Measurements from ENCODE around the gene ACTR1B.
A peak's percentile ranks its signal among the peaks of the same experiment; 100 is the strongest.
"Not testable (repeated sequence)": the region's sequence is repeated elsewhere in the genome, so short reads cannot be mapped to it uniquely, and the experiment has no call there.

The ACTR1B gene

DNA sequence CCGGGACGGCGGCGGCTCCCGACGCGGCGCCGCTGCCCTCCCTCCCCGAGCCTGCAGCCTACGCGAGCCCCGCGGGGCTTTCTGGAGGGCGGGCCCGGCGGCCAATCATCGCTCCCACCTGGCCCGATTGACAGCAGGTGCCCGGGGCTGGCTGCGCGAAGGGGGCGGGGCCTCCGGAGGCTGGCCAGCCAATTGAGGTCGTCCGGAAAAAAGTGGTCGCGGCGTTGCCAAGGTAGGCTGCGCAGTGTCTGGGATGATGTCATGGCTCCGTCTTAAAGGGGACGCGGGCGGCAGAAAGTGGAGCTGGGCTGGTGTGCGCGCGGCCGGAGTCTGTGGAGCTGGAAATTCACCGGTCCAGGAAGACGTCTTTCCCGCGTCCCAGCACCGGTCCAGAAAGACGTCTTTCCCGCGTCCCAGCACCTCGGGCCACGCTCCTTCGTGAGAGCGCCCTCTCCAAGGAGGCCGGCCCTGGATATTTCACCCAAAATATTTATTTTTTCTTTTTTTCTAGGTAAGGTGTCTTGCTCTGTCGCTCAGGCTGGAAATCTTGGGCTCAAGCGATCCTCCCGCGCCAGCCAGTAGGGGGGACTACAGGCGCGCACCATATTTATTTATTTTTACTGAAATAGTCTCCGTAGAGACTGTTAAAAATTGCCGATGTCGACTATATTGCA is at the start of gene ACTR1B:
TSS of gene ACTR1B (minus strand) at position 83 of the 674 bp plus-strand sequence. CDS start 154 bp downstream, outside the sequence.
- no peaks in the 10 kb centered on the region for H3K9me3 ChIP-seq (ENCODE audit: insufficient read depth, low read depth, low read length)
- no peaks in the 10 kb centered on the region for H3K9me2 ChIP-seq (replicated peaks; ENCODE audit: low read depth, low read length)
- H3K4me2 ChIP-seq (ENCODE audit: low read depth, low read length, poor library complexity, severe bottlenecking) = peak within 1 kb of the TSS; percentile 91
- H3K79me2 ChIP-seq (ENCODE audit: insufficient read depth, low read length) = peaks cover 46% of the 10 kb centered on the region
- H3K36me3 ChIP-seq (ENCODE audit: insufficient read depth, low read length) = no peaks in the 10 kb centered on the region; the same call in 1 of the 2 replicates
- H3K27me3 ChIP-seq (ENCODE audit: insufficient read depth, low read length, poor library complexity, severe bottlenecking) = no peaks in the 10 kb centered on the region
- TF ChIP-seq, protein P1, sequence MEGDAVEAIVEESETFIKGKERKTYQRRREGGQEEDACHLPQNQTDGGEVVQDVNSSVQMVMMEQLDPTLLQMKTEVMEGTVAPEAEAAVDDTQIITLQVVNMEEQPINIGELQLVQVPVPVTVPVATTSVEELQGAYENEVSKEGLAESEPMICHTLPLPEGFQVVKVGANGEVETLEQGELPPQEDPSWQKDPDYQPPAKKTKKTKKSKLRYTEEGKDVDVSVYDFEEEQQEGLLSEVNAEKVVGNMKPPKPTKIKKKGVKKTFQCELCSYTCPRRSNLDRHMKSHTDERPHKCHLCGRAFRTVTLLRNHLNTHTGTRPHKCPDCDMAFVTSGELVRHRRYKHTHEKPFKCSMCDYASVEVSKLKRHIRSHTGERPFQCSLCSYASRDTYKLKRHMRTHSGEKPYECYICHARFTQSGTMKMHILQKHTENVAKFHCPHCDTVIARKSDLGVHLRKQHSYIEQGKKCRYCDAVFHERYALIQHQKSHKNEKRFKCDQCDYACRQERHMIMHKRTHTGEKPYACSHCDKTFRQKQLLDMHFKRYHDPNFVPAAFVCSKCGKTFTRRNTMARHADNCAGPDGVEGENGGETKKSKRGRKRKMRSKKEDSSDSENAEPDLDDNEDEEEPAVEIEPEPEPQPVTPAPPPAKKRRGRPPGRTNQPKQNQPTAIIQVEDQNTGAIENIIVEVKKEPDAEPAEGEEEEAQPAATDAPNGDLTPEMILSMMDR (conservative IDR thresholded peaks at IDR 0.05; ENCODE audit: low read length) = peak; percentile 71
- TF ChIP-seq EZH2phosphoT487 (IDR thresholded peaks at IDR 0.05; ENCODE audit: borderline replicate concordance) = no peak
- H2AFZ ChIP-seq (ENCODE audit: low read length) = peak within 1 kb of the TSS; percentile 94
- H3F3A ChIP-seq (ENCODE audit: low read depth) = no peaks in the 10 kb centered on the region
- H3K4me1 ChIP-seq (ENCODE audit: insufficient read depth, low read length, poor library complexity, severe bottlenecking) = peaks cover 31% of the 10 kb centered on the region
- H3K4me3 ChIP-seq (ENCODE audit: low read length, poor library complexity, severe bottlenecking) = peak within 1 kb of the TSS; percentile 89
- peaks cover 18% of the 10 kb centered on the region for H4K20me1 ChIP-seq (ENCODE audit: insufficient read depth, low read length, poor library complexity, severe bottlenecking)
- peak within 1 kb of the TSS; percentile 84 for H3K9ac ChIP-seq (ENCODE audit: low read depth, low read length, poor library complexity, severe bottlenecking)

DNA sequence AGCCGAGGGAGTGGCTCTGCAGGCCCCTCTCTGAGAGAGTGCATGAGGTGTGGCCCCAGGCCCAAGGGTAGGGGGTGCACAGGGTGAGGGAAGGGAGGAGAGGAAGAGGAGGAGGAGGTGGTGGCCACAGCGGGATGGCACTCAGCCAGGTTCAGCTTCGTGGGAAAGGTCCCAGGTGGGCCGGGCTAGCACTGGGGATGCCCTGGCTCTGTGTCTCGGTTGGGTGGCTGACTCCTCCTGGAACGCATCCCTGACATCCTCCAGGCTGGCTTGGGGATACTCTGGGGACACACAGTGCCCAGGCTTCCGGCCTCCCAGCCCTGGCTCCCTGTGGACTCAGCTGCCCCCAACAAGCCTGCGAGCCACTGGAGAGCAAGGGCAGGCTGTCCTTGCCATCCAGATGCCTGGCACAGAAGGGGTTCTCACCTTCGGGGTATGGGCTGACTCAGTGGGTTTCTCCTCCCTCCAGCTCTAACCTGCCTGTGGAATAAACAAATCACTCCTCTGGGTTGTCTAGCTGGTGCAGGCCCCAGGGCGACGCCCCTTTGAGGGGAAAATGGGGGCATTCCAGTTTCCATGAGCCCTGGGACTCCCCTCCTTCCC is 49.0 kb upstream of the ACTR1B start:
- TF ChIP-seq EZH2phosphoT487 (IDR thresholded peaks at IDR 0.05; ENCODE audit: borderline replicate concordance) = no peak
- TF ChIP-seq, protein P1 (conservative IDR thresholded peaks at IDR 0.05; ENCODE audit: low read length) = no peak
- Histone ChIP-seq H2AFZ (ENCODE audit: low read length) (peak overlapping the region; percentile 10; the same call in 1 of the 2 replicates), H3K36me3 (ENCODE audit: insufficient read depth, low read length) (no peaks in the 10 kb centered on the region), H3K79me2 (ENCODE audit: insufficient read depth, low read length) (peaks cover 70% of the 10 kb centered on the region), H3F3A (ENCODE audit: low read depth) (no peaks in the 10 kb centered on the region), H3K9me2 (replicated peaks; ENCODE audit: low read depth, low read length) (no peaks in the 10 kb centered on the region), H3K4me3 (ENCODE audit: low read length, poor library complexity, severe bottlenecking) (peak overlapping the region; percentile 95), H4K20me1 (ENCODE audit: insufficient read depth, low read length, poor library complexity, severe bottlenecking) (peaks cover 11% of the 10 kb centered on the region), H3K9me3 (ENCODE audit: insufficient read depth, low read depth, low read length) (no peaks in the 10 kb centered on the region), H3K27me3 (ENCODE audit: insufficient read depth, low read length, poor library complexity, severe bottlenecking) (peaks cover 5% of the 10 kb centered on the region), H3K9ac (ENCODE audit: low read depth, low read length, poor library complexity, severe bottlenecking) (peak overlapping the region; percentile 99), H3K4me1 (ENCODE audit: insufficient read depth, low read length, poor library complexity, severe bottlenecking) (peaks cover 68% of the 10 kb centered on the region), H3K4me2 (ENCODE audit: low read depth, low read length, poor library complexity, severe bottlenecking) (peak overlapping the region; percentile 92)

- Histone ChIP-seq H3K4me3 (ENCODE audit: low read length, poor library complexity, severe bottlenecking) (peak overlapping the region; percentile 95), H3K4me1 (ENCODE audit: insufficient read depth, low read length, poor library complexity, severe bottlenecking) (peaks cover 64% of the 10 kb centered on the region), H4K20me1 (ENCODE audit: insufficient read depth, low read length, poor library complexity, severe bottlenecking) (peaks cover 11% of the 10 kb centered on the region), H3K79me2 (ENCODE audit: insufficient read depth, low read length) (peaks cover 64% of the 10 kb centered on the region), H3K9ac (ENCODE audit: low read depth, low read length, poor library complexity, severe bottlenecking) (peak overlapping the region; percentile 99), H3K4me2 (ENCODE audit: low read depth, low read length, poor library complexity, severe bottlenecking) (peak overlapping the region; percentile 92)
- H3K9me2 ChIP-seq (replicated peaks; ENCODE audit: low read depth, low read length); H3K27me3 ChIP-seq (ENCODE audit: insufficient read depth, low read length, poor library complexity, severe bottlenecking); H3K36me3 ChIP-seq (ENCODE audit: insufficient read depth, low read length); H3F3A ChIP-seq (ENCODE audit: low read depth); H3K9me3 ChIP-seq (ENCODE audit: insufficient read depth, low read depth, low read length); H2AFZ ChIP-seq (ENCODE audit: low read length): not testable (repeated sequence)
These were observed 48.3 kb upstream of the ACTR1B start for GRCh38 chr2:97712175-97712574.

Measured in Loucy (cell line).